ENCODE measurements around the gene SLC25A34.

DNA sequence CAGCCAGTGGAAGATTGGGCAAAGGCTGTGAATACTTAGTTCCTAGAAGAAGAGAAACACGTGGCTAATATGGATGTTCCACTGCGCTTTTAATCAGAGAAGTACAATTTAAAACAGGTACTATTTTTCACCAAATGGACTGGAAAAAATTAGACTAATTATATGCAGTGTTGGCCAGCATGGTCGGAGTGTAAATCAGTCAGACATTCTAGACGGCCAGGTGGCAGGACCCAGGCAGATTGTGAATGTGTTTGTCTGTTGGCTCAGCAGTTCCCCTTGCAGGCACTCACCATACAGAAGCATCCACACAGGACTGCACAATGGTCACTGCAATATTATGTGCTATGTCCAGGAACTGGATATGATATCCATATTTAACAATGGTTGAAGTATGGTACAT is 23.9 kb upstream of the SLC25A34 start:
- TF ChIP-seq POLR2A (IDR thresholded peaks at IDR 0.05; ENCODE audit: low read depth, low read length) (no peak), TAF1 (IDR thresholded peaks at IDR 0.05; ENCODE audit: low read depth, low read length) (no peak), POLR2AphosphoS5 (IDR thresholded peaks at IDR 0.05; ENCODE audit: low read depth, low read length) (no peak), SPI1 (IDR thresholded peaks at IDR 0.05; ENCODE audit: low read depth, low read length) (no peak)
